ENCODE measurements around the gene STRBP.

DNA sequence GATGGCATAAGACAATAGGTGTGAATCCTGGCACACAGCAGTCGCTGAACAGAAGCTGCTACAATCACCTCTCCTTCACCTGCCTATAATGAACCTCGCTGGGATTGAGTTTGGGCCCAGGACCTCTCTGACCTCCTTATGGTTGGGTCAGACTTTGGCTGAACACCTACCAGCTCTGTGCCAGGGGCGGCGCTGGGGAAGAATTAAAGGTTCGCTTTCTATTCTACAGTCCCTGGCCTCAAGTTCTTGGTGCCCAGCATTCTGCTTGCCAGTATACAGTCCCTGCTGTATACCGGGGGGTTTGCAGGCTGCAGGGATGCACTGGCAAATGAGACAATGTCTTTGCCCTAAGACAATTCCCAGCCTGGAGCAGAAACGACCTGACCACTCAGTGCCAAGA, 895 bp upstream of the STRBP start:
- no peak for TF ChIP-seq SP1 (IDR thresholded peaks at IDR 0.05)
- TF ChIP-seq TARDBP (IDR thresholded peaks at IDR 0.05) = no peak
- TF ChIP-seq ZNF384 (IDR thresholded peaks at IDR 0.05) = no peak
- TF ChIP-seq BHLHE40 (IDR thresholded peaks at IDR 0.05; ENCODE audit: borderline replicate concordance) = no peak
- TF ChIP-seq L3MBTL2 (conservative IDR thresholded peaks at IDR 0.05) = no peak
- TF ChIP-seq HDGF (IDR thresholded peaks at IDR 0.05; ENCODE audit: borderline replicate concordance) = no peak
- no peak for TF ChIP-seq ELF4 (IDR thresholded peaks at IDR 0.05)
- TF ChIP-seq SUZ12 (IDR thresholded peaks at IDR 0.05) = no peak
- TF ChIP-seq FOXM1 (IDR thresholded peaks at IDR 0.05; ENCODE audit: borderline replicate concordance) = no peak

Measured in HEK293T (cell line).